DMS 273 (cell line): ENCODE data around the gene UBE2Z.

Source experiments
- DNase-seq: peaks from one replicate; lab custom pipeline; 2025; ENCODE audit not compliant: unreplicated experiment; lab: John Stamatoyannopoulos, UW

Gene UBE2Z

DNA sequence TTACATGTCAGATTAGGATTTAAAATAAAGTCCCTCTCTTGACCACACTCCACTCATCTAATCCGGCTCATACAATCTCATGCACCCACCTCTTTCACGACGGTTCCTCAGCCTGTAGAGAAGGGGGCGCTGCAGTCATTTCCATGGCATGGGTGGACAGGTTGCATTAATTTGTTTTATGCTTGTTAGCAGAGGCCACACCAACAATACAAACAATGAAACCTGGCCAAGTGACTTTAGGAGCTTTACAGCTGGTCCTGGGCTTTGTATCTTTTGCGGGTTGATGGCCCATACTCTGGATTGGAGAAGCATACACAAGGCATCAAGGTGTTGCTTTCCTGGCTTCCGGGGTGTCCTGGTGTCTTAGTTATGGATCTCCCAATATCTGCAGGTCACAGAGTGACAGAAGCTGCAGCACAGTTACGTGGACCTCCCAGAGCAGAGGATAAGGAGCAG, 46.1 kb downstream of the UBE2Z start:
- peak; percentile 63 for DNase-seq

DNA sequence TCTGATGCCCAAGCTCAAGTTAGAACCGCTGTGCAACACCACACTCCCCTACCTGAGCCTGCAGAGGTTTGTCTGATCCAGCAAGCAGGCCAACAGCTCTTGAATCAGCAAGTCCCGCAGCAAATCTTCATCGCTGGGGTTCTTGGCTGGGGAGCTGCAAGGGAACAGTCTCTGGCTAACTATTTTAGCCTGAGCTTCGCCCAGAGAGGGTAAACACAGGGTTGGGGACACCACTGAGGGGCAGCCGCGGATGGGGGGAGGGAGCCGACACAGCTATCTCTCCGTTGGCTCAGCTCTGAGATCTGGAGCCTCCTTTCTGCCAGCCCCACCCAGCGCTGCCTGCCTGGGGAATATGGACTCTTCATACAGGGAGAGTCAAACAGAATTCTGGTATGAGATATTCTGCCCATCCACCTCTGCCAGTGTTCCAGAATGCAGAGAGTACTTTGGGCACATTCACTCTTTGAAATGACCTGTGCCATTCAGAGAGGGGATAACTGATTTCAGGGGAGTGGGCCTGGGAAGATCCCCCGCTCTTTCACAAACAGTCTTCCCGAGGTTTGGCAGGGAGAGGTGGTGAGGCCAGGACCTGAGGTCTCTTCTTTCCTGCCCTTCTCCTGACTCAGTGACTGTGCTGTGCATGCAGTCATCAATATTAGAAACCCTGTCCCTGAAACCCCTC, 52.8 kb downstream of the UBE2Z start:
- peak; percentile 50 for DNase-seq

GRCh38 chr17:48961516-48962233, 53.5 kb downstream of the UBE2Z start:
- no peak for DNase-seq

GRCh38 chr17:48970224-48970623, 62.0 kb downstream of the UBE2Z start:
- peak; percentile 87 for DNase-seq

DNA sequence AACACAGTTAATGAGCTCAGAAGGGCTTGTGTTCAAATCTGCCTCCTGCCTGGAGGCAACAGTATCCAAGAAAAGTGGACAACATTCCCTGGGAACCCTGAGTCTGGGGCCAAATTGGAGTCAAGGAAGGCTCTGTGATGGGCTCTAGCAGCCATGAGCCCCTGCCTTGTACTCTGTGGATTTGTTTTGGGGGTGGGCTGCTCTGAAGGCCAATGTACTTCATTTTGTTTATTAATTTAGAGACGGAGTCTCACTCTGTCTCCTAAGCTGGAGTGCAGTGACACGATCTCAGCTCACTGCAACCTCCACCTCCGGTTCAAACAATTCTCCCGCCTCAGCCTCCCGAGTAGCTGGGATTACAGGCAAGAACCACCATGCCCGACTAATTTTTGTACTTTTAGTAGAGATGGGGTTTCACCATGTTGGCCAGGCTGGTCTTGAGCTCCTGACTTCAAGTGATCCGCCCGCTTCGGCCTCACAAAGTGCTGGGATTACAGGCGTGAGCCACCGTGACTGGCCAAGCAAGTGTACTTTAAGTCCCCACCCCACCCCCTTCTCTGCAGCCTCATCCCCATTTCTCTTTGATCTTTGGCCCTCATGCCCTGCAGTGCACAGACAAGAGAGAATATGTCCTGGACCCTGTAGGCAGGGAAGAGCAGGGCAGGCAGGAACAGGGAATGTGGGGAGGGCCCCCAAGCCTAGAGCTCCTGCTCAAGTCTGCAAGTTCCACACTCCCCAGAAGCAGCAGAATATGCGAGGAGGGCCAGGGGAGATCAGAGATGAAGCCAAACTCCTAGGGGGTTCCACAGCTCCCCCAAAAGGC, 62.9 kb downstream of the UBE2Z start:
- no peak for DNase-seq

DNA sequence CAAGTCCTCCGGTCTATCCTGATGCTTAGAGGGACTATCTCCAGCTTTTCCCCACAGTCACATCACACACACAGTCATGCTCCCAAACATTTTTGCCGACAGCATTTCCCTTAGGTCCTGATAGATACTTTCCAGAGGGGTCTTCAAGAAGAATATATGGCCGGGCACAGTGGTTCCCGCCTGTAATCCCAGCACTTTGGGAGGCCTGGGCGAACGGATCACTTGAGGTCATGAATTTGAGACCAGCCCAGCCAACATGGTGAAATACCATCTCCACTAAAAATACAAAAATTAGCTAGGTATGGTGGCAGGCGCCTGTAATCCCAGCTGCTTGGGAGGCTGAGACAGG, 64.5 kb downstream of the UBE2Z start:
- no peak for DNase-seq

DNA sequence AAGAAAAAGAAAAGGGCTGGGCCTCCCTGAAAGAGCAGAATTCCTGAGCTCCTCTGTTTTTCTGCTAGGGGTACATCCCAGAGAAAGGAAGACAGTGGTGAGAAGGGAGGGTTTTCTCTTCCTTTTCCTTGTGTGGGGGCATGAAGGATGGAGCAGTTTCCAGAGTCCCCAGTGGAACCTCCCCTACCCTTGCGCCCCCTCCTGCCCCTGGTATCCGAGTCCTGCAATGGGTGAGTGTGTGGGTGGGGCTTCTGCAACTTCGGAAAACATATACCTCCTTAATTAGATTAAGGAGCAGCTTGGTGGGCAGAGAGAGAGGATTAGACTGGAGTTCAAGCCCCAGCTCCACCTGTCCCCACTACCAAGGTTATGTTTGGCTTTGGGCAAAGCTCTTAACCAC, 65.6 kb downstream of the UBE2Z start:
- no peak for DNase-seq
